Fibroblast of skin of scalp (primary cell): Measurements from ENCODE around the gene LAMB3.

Experiments
- DNase-seq: peaks from one replicate; pipeline ENCODE4 v3.0.0-alpha.2; 2013

Gene LAMB3

GRCh38 chr1:209617047-209617673 lies 35.1 kb downstream of the LAMB3 start:
- DNase-seq: no peak

GRCh38 chr1:209616366-209617046 lies 35.7 kb downstream of the LAMB3 start:
- no peak for DNase-seq

GRCh38 chr1:209614906-209615305 lies 37.3 kb downstream of the LAMB3 start:
- no peak for DNase-seq

GRCh38 chr1:209614151-209614420 lies 38.1 kb downstream of the LAMB3 start:
- DNase-seq: no peak

GRCh38 chr1:209613400-209614150 lies 38.6 kb downstream of the LAMB3 start:
- no peak for DNase-seq

- no peak for DNase-seq
These were observed 39.4 kb downstream of the LAMB3 start for GRCh38 chr1:209612646-209613399.

GRCh38 chr1:209611771-209612570 lies 40.3 kb downstream of the LAMB3 start:
- DNase-seq: no peak

GRCh38 chr1:209610631-209610905 lies 41.7 kb downstream of the LAMB3 start:
- DNase-seq: no peak

GRCh38 chr1:209609791-209610630 lies 42.2 kb downstream of the LAMB3 start:
- DNase-seq: no peak

GRCh38 chr1:209609041-209609790 lies 43.0 kb downstream of the LAMB3 start:
- no peak for DNase-seq

- DNase-seq: no peak
These were observed 44.4 kb downstream of the LAMB3 start for GRCh38 chr1:209607795-209608178.

- no peak for DNase-seq
These were observed 45.0 kb downstream of the LAMB3 start for GRCh38 chr1:209607102-209607794.

- DNase-seq: no peak
These were observed 48.3 kb downstream of the LAMB3 start for GRCh38 chr1:209603877-209604276.

GRCh38 chr1:209601809-209602657 lies 50.2 kb downstream of the LAMB3 start:
- peak; percentile 52 for DNase-seq

- peak; percentile 13 for DNase-seq
These were observed 51.7 kb downstream of the LAMB3 start for GRCh38 chr1:209600541-209600940.

- no peak for DNase-seq
These were observed 54.0 kb downstream of the LAMB3 start for GRCh38 chr1:209598227-209598626.

- DNase-seq: no peak
These were observed 54.7 kb downstream of the LAMB3 start for GRCh38 chr1:209597499-209597898.

GRCh38 chr1:209595599-209596285 lies 56.5 kb downstream of the LAMB3 start:
- no peak for DNase-seq

- DNase-seq: no peak
These were observed 57.2 kb downstream of the LAMB3 start for GRCh38 chr1:209595028-209595427.
